GM10248 (cell line): ENCODE results near the gene GPR141.
"Not testable (repeated sequence)": the region's sequence is repeated elsewhere in the genome, so short reads cannot be mapped to it uniquely, and the experiment has no call there.

Experiments
- CTCF ChIA-PET: fragments of 300-600 bp; sonication (Branson Sonifier 250); formaldehyde crosslinking; extraction: SDS; loops from one replicate; lab custom pipeline; 2021; ENCODE audit warnings: antibody characterized with exemption; lab: Yijun Ruan, JAX
- POLR2A ChIA-PET: fragments of 350-650 bp; sonication (Branson Sonifier 250); formaldehyde crosslinking; extraction: SDS; loops from one replicate; lab custom pipeline; 2020; ENCODE audit warnings: antibody characterized with exemption; lab: Yijun Ruan, JAX
- DNase-seq: peaks from one replicate; pipeline ENCODE4 v3.0.0; 2012; ENCODE audit errors: extremely low spot score
- TF ChIP-seq, protein P1 (sequence below): IDR thresholded peaks from 2 replicates; pipeline ENCODE4 v1.5.1; 2012; ENCODE audit warnings: mild to moderate bottlenecking, low read depth; ENCODE audit errors: extremely low read depth, missing control alignments, control extremely low read depth

GPR141 gene

DNA sequence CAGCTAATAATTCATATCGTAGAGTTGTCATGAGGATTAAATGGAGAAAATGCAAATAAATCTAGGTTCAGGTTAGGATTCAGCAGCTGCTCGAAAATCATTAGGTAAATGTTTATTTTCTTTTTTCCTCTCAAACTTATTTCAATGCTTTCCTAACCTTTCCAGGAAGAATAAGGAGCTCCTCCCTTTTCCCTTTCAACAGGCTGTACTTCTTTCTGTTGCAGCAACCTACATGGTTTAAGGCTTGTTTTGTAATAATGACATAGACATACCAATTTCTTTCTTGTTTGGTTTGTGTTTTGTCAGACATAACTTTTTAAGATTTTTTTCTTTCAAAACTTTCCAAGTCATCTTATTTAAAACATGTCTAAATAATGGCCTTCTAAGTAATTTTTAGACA lies 18.2 kb downstream of the GPR141 start:
- TF ChIP-seq, protein P1, sequence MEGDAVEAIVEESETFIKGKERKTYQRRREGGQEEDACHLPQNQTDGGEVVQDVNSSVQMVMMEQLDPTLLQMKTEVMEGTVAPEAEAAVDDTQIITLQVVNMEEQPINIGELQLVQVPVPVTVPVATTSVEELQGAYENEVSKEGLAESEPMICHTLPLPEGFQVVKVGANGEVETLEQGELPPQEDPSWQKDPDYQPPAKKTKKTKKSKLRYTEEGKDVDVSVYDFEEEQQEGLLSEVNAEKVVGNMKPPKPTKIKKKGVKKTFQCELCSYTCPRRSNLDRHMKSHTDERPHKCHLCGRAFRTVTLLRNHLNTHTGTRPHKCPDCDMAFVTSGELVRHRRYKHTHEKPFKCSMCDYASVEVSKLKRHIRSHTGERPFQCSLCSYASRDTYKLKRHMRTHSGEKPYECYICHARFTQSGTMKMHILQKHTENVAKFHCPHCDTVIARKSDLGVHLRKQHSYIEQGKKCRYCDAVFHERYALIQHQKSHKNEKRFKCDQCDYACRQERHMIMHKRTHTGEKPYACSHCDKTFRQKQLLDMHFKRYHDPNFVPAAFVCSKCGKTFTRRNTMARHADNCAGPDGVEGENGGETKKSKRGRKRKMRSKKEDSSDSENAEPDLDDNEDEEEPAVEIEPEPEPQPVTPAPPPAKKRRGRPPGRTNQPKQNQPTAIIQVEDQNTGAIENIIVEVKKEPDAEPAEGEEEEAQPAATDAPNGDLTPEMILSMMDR, result no peak
- ChIA-PET POLR2A (no interaction called here), CTCF (no interaction called here)
- DNase-seq, result no peak

DNA sequence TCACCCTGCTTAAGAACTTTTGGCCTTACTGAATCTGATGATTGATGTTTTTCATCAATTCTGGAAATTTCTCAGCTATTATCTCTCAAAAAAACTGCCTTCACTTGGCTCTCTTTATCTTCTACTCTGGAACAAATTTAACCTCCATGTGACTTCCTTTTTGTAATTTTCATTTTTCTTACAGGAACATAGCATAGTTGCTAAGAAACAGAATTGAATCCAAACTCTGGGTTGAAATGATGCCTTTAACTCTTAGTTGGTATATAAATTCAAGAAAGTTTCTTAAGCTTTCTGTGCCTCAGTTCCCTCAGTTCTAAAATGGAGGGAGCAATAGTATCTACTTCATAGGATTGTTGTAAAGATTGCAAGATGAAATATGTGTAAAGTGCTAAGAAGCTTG lies 19.8 kb downstream of the GPR141 start:
- DNase-seq, result no peak
- CTCF ChIA-PET, result interaction anchor here (1.0 to 1.9 kb wide), 3 partner anchors 9 to 28 kb away, joined by 3 to 6 read pairs (median 4); no protein-coding TSS in a partner anchor
- TF ChIP-seq, protein P1, result no peak
- POLR2A ChIA-PET, result no interaction called here

DNA sequence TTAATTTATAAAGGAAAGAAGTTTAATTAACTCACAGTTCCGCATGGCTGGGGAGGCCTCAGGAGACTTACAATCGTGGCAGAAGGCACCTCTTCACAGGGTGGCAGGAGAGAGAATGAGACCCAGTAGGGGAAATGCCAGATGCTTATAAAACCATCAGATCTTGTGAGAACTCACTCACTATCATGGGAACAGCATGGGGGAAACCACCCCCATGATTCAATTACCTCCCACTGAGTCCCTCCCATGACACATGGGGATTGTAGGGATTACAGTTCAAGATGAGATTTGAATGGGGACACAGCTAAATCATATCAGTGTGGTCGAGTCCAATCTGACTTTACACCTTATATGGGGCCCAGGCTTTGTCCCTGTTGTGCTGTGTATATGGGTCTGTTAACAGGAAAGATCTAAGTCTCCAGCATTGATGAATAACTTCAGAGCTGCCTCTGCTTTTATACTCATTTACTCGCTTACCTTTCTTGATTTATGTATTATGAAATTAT lies 20.8 kb downstream of the GPR141 start:
- POLR2A ChIA-PET, DNase-seq: not testable (repeated sequence)
- CTCF ChIA-PET, result interaction anchor here (1.5 to 1.9 kb wide), 2 partner anchors 10 to 18 kb away, joined by 4 to 6 read pairs; no protein-coding TSS in a partner anchor

DNA sequence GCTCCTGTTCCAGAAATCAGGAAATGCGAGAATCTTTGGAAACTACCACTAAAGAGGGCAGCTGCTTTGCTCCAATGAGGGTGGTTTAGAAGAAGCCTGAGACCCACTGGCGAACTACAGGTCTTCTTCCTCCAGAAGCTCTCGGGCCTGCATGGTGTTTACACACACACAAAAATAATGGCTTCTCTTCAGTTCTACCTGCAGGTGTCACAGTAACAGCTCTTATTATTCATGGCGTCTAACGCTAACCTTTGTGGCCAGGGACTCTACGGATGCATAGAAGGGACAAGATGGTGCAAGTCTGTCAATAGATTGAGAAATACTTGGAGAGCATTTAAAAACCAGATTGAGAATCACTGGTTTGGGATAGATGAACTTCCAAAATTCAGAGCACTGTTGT lies 22.4 kb downstream of the GPR141 start:
- TF ChIP-seq, protein P1, result no peak
- CTCF ChIA-PET, result interaction anchor here (1.1 to 3.1 kb wide), 7 partner anchors 11 to 126 kb away, joined by 3 to 14 read pairs (median 4); partner anchors contain the start of gene GPR141
- POLR2A ChIA-PET, result no interaction called here
- DNase-seq, result no peak

DNA sequence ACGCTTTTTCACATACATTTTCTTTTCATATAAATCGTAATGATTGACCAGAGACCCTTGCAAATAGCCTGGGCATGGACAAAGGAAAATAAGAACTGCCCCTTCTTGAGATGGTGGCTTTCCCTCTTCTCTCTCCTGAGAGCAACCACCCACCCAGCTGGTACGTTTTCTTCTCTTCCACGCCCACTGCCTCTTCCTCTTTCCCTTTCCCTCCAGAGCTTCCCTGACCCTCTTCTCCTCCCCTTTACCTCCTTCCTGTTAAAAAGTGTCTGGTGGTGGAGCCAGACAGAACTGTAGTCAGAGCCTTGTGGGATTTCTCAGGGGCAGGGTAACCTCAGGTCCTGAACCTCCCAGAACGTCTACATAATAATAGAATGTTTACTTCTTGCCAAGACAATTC lies 23.2 kb downstream of the GPR141 start:
- POLR2A ChIA-PET, result interaction anchor here (0.6 kb wide), 1 partner anchor 16 kb away, joined by 3 read pairs; no protein-coding TSS in a partner anchor
- CTCF ChIA-PET, result interaction anchor here (1.2 to 3.1 kb wide), 6 partner anchors 11 to 125 kb away, joined by 3 to 14 read pairs (median 6); partner anchors contain the start of gene GPR141
- DNase-seq, result no peak

DNA sequence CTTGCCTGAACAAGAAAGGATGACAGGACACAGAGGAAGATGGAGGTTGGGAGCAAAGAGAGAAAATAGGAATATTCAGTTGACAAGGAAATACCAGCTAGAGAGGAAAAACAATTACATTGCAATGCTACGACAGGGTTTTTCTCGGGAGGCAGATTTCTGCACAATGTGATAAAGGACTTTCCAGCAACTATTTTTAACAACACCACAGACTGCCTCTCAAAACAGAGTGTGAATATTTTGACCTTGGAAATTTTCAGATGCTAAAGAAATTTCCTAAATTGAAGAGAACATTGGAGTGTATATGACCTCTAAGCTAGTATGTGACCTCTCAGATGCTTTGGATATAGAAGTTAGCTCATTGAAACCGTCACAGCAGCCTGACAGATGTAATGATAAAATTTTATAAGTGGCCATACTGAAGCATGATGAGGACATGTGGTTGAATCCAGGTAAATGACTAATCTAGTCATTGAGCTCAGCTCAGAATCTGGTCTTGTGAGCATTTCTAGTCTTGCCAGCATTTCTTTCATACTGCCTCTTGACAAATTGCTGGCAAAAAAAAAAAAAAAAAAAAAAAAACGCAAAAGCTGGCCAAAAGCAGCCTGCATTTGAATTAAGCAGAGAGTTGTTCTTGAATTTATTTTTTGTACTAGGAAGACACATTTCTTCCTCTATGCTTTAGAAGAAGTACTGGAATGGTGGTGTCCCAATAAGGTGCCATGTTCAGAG lies 24.4 kb downstream of the GPR141 start:
- CTCF ChIA-PET, result interaction anchor here (1.0 to 3.1 kb wide), 7 partner anchors 10 to 124 kb away, joined by 3 to 14 read pairs (median 5); no protein-coding TSS in a partner anchor
- no peak for DNase-seq
- POLR2A ChIA-PET, result interaction anchor here (0.7 kb wide), 1 partner anchor 1560 kb away, joined by 9 read pairs; no protein-coding TSS in a partner anchor
- TF ChIP-seq, protein P1, result no peak

More for the DNA sequence above, 23.2 kb downstream of the GPR141 start:
- TF ChIP-seq, protein P1, result no peak
